Cardiac muscle cell (in vitro differentiated cells and primary cell): ENCODE data around the gene AUP1. TPM values are rescaled to one million over a fixed set of nuclear protein-coding genes. Genes with fewer than 3 reads are reported as not detected.

ENCODE experiments used
- DNase-seq, 2 donors: peaks; one replicate each; pipeline versions ENCODE4 v3.0.0 to v3.0.0-alpha.2; 2010 to 2017; ENCODE audit warnings: low read depth in 1 of 2, low spot score in 1 of 2
- H3K27ac ChIP-seq: fragments of 200-600 bp; sonication (generic); 2 replicates; pipeline ENCODE4 v1.5.1; 2016
- H3K27me3 ChIP-seq: fragments of 200-600 bp; sonication (generic); 2 replicates; pipeline ENCODE4 v1.6.0; 2016; ENCODE audit warnings: control low read depth
- H3K36me3 ChIP-seq: fragments of 200-600 bp; sonication (generic); 2 replicates; pipeline ENCODE4 v1.5.1; 2016; ENCODE audit warnings: control low read depth
- H3K4me1 ChIP-seq: fragments of 200-600 bp; sonication (generic); 2 replicates; pipeline ENCODE4 v1.8.1; 2017; ENCODE audit warnings: low read depth, mild to moderate bottlenecking, mixed run types
- H3K4me3 ChIP-seq: fragments of 200-600 bp; sonication (generic); 2 replicates; pipeline ENCODE4 v1.5.1; 2016; ENCODE audit warnings: mild to moderate bottlenecking
- H3K9me3 ChIP-seq: fragments of 200-600 bp; sonication (generic); 2 replicates; pipeline ENCODE4 v1.5.1; 2017; ENCODE audit warnings: low read depth, mild to moderate bottlenecking, control low read depth
- CTCF ChIP-seq: IDR thresholded peaks from 2 replicates; pipeline ENCODE4 v1.5.1; 2012; ENCODE audit warnings: low read depth, mild to moderate bottlenecking, low read length
- polyA plus RNA-seq: library from polyadenylated mRNA; unstranded; fragments of >200 nt; fragmentation: Nextera tagmentation; extraction: Ambion mirVana; gene quantifications from 2 replicates; pipeline ENCODE4 v1.2.1, GENCODE V29; 2016
- total RNA-seq: library from RNA; depleted of rRNA; stranded (reverse); fragments of >200 nt; gene quantifications from 2 replicates; pipeline ENCODE4 v1.2.3, GENCODE V29; 2016

The AUP1 gene
- total and polyA plus RNA-seq, 2 experiments from 2014 or later: 105 to 122 TPM

- Histone ChIP-seq H3K4me3 (no peak overlapping the region), H3K36me3 (no peaks in the 10 kb centered on the region), H3K27me3 (peaks cover 8% of the 10 kb centered on the region), H3K9me3 (no peaks in the 10 kb centered on the region), H3K27ac (no peak overlapping the region), H3K4me1 (no peaks in the 10 kb centered on the region)
- no peak for TF ChIP-seq CTCF
- DNase-seq: no peak
These were observed 45.8 kb upstream of the AUP1 start for GRCh38 chr2:74575320-74575719.

DNA sequence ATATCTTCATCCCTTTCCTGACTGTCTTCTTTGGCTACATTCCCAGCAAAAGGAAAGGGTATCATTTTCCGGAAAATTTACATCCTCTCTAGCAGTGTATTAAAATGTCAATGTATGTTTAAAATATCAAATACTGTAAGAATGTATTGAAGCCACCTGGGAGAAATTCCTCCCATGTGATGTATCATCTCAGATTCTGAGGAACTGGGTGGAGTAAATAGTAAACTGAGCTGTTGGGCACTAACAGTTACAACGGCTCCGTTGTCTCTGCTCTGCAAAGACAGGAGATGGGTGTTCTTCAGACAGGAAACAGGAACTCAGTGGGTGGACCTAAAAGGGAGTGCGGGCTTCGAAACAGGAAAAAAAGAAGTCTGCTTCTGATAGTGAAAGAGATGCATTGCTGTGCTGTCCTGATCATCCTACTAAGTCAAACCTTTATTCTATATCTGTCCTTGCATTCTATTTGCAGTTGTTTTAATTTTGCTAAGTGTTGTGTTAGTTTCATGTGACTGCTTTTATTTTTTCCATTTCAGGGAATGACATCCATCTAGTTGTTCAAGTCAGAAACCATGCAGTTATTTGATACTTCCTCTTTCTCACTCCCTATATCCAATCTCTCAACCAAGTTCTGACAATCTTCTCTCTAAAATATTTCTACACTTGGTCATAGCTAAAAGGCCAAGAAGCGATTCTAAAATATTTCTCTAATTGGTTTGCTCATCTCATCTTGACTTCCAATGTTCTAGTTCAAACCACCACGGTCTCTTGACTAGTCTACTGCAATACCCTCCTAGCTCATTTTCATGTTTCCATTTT is 44.4 kb upstream of the AUP1 start:
- no peak overlapping the region for H3K4me3 ChIP-seq
- H3K9me3 ChIP-seq: no peaks in the 10 kb centered on the region
- H3K27ac ChIP-seq: no peak overlapping the region
- TF ChIP-seq CTCF: no peak
- H3K27me3 ChIP-seq: peaks cover 9% of the 10 kb centered on the region
- peak in 1 of 2 donors; percentile 69 for DNase-seq
- no peaks in the 10 kb centered on the region for H3K36me3 ChIP-seq
- no peaks in the 10 kb centered on the region for H3K4me1 ChIP-seq

DNA sequence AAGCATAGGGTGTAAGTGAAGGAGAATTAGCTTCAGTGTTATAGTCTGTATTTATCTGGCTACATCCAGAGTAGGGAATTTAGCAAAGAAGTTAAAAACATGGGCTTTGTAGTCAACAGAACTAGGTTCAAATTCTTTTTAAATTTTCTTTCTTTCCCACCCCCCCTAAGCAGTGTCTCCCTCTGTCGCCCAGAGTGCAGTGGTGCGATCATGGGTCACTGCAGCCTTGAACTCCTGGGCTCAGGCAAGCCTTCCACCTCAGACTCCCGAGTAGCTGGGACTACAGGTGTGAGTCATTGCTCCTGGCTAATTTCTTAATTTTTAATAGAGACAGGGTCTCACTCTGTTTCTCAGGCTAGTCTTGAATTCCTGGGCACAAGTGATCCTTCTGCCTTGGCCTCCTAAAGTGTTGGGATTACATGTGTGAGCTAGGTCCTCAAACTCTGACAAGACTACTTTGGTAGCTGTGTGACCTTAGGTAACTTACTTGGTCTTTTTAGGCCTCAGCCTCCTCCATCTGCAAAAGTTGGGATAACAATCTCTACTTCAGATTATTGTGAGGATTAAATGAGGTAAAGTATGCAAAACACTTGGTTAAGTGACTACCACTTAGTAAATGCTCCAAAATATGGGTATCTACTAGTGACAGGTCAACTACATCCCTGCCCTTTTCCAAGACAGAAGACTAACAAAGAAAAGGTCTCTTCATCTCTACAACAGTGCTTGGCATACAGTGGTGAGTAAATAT is 42.8 kb upstream of the AUP1 start:
- Histone ChIP-seq H3K36me3 (no peaks in the 10 kb centered on the region), H3K9me3 (no peaks in the 10 kb centered on the region), H3K4me1 (no peaks in the 10 kb centered on the region), H3K27me3 (peaks cover 24% of the 10 kb centered on the region), H3K4me3 (no peak overlapping the region), H3K27ac (no peak overlapping the region)
- no peak for DNase-seq
- TF ChIP-seq CTCF: no peak

DNA sequence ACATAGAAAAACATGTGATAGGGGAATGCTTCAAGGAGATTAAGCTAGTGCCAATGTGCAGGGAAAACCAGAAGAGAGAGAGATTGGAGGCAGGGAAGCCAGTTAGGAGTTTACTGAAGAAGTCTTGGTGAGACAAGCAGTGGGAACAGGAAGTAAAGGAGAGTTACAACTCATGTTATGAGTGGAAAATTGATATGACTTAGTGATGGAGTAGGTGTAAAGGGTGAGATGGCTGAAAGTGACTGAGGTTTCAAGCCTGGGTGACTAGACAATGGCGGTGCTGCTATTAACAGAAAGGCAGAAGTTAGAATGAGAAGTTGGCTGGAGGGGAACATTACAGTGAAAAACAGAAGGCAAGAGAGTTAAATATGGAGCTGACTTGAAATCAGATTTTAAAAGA is 41.6 kb upstream of the AUP1 start:
- peaks cover 32% of the 10 kb centered on the region for H3K27me3 ChIP-seq
- no peak overlapping the region for H3K4me3 ChIP-seq
- no peaks in the 10 kb centered on the region for H3K4me1 ChIP-seq
- H3K36me3 ChIP-seq: no peaks in the 10 kb centered on the region
- no peak overlapping the region for H3K27ac ChIP-seq
- no peak for TF ChIP-seq CTCF
- DNase-seq: no peak
- no peaks in the 10 kb centered on the region for H3K9me3 ChIP-seq

DNA sequence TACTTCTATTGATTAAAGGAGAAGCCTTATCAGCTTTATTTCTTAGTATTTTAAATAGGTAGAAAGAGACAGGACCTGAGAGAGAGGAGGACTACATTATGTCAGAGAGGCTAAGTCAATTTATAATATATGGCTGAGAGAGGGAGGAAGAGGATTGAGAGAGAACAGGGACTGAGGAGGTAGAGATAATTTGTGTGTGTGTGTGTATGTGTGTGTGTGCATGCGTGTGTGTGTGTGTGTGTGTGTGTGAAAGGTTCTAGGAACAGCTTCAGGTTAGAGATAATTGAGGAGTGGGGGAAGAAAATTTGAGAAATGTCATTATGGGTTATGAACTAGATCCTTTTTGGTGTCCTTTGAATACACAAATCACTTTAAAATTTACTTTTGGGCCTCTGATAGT is 40.2 kb upstream of the AUP1 start:
- Histone ChIP-seq H3K36me3 (no peaks in the 10 kb centered on the region), H3K9me3 (no peaks in the 10 kb centered on the region), H3K27me3 (peaks cover 33% of the 10 kb centered on the region), H3K27ac (no peak overlapping the region), H3K4me3 (no peak overlapping the region), H3K4me1 (no peaks in the 10 kb centered on the region)
- no peak for TF ChIP-seq CTCF
- DNase-seq: no peak
